SK-N-MC (cell line): ENCODE results near the gene ST6GALNAC3.

Source experiments
- EZH2 ChIP-seq: fragments of 200-600 bp; sonication (generic); IDR thresholded peaks from one replicate; pipeline ENCODE4 v1.6.1; 2017; ENCODE audit warnings: antibody characterized with exemption
- FOXP2 ChIP-seq: optimal IDR thresholded peaks from 2 replicates; pipeline ENCODE3; 2011; ENCODE audit warnings: mild to moderate bottlenecking, moderate library complexity; ENCODE audit not compliant: insufficient read depth; ENCODE audit errors: extremely low read length, control extremely low read depth
- POLR2AphosphoS5 ChIP-seq: IDR thresholded peaks from 2 replicates; pipeline ENCODE4 v1.6.1; 2012; ENCODE audit warnings: mild to moderate bottlenecking, low read depth, low read length, borderline replicate concordance

DNA sequence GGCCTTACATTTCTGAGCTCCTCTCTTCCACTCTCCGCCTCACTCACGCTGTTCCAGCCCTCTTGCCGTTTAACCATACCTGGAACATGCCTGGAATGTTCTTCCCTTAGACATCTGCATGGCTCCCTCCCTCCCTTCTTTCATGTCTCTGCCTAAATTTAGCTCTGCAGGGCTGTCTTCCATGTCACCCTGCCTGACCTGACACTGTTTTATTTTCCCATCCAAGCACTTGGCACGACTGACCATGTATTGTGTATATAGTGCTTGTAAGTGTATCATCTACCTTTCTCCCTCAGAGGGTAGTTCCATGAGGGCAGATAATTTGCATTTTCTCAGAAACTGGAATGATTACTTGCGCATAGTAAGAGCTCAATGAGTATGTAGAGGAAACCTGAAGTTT, 47.3 kb downstream of the ST6GALNAC3 start:
- no peak for TF ChIP-seq POLR2AphosphoS5
- no peak for TF ChIP-seq EZH2
- no peak for TF ChIP-seq FOXP2
